Nephron (organoid): Measurements from ENCODE around the gene HOOK2.

Experiments
- H3K27ac Mint-ChIP-seq, 3 experiments: 2 replicates each; pipeline ENCODE4 v1.8.0; 2020; ENCODE audit warnings: mixed read lengths in 3 of 3, mild to moderate bottlenecking in 2 of 3, moderate library complexity in 1 of 3
- H3K27me3 Mint-ChIP-seq: 2 replicates; pipeline ENCODE4 v1.8.0; 2021; ENCODE audit warnings: low read depth, mild to moderate bottlenecking, moderate library complexity, mixed read lengths
- H3K36me3 Mint-ChIP-seq: 2 replicates; pipeline ENCODE4 v1.8.0; 2020; ENCODE audit warnings: low read depth, mixed read lengths
- H3K4me1 Mint-ChIP-seq: 2 replicates; pipeline ENCODE4 v1.8.0; 2020; ENCODE audit warnings: mixed read lengths
- H3K4me3 Mint-ChIP-seq, 3 experiments: 2 replicates each; pipeline ENCODE4 v1.8.0; 2020; ENCODE audit warnings: mild to moderate bottlenecking in 3 of 3, mixed read lengths in 3 of 3, moderate library complexity in 2 of 3
- H3K9me3 Mint-ChIP-seq: 2 replicates; pipeline ENCODE4 v1.8.0; 2020; ENCODE audit warnings: mixed read lengths
- TF ChIP-seq, protein P1 (sequence below), 3 experiments: fragments of 200-600 bp; sonication (generic); IDR thresholded peaks; one replicate each; pipeline ENCODE4 v1.5.0; 2021; ENCODE audit warnings: antibody characterized with exemption in 3 of 3; ENCODE audit not compliant: unreplicated experiment in 3 of 3

The HOOK2 gene

DNA sequence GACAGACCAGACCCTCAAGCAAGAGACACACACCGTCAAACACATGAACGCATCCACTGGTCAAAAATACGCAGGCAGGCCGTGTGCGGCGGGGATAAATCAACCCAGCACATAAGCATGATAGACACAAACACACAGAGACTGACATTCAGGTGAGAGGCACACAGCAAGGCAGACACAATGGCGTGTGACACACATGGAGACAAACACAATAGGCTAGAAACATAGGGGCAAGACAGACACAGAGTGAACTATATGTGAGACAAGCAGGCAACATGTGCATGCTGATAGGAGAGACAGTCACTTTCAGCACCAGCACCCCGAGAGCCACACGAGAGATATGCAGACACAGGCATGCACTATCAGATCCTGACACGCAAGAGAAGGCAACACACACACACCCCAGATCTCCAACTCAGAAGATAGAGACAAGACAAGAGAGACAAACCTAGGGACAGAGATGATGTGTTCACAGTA is 9.1 kb upstream of the HOOK2 start:
- H3K9me3 Mint-ChIP-seq, result no peaks in the 10 kb centered on the region
- TF ChIP-seq, protein P1, sequence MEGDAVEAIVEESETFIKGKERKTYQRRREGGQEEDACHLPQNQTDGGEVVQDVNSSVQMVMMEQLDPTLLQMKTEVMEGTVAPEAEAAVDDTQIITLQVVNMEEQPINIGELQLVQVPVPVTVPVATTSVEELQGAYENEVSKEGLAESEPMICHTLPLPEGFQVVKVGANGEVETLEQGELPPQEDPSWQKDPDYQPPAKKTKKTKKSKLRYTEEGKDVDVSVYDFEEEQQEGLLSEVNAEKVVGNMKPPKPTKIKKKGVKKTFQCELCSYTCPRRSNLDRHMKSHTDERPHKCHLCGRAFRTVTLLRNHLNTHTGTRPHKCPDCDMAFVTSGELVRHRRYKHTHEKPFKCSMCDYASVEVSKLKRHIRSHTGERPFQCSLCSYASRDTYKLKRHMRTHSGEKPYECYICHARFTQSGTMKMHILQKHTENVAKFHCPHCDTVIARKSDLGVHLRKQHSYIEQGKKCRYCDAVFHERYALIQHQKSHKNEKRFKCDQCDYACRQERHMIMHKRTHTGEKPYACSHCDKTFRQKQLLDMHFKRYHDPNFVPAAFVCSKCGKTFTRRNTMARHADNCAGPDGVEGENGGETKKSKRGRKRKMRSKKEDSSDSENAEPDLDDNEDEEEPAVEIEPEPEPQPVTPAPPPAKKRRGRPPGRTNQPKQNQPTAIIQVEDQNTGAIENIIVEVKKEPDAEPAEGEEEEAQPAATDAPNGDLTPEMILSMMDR (IDR thresholded peaks at IDR 0.05; ENCODE audit: unreplicated experiment in 3 of 3), result no peak
- no peak overlapping the region for H3K4me3 Mint-ChIP-seq
- no peak overlapping the region for H3K27ac Mint-ChIP-seq
- no peaks in the 10 kb centered on the region for H3K27me3 Mint-ChIP-seq
- H3K36me3 Mint-ChIP-seq, result no peaks in the 10 kb centered on the region
- peaks cover 28% of the 10 kb centered on the region for H3K4me1 Mint-ChIP-seq

DNA sequence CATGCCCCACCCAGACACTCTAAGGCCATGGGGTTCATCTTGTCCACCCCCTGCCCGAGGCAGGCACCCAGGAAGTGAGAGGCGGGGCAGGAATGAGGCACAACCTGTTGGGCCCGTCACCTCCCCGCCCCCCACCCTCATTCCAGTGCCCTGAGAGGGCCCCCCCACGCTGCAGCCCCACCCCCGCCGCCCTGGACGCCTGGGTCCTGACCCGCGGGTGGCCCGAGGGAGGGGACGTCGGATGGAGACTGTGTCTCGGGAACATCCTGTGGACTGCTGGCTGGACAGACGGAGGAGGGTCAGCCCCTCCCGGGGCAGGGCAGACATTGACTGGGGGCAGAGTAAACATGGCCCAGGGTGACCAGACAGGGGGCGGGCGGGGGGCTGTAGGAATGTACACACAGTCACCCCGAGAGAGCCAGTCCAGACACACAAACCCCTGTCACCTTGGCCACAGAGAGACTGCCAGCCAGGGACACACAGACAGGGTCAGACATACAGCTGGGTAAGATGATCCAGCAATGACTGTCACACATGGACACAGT is 8.6 kb upstream of the HOOK2 start:
- Mint-ChIP-seq H3K9me3 (no peaks in the 10 kb centered on the region), H3K36me3 (no peaks in the 10 kb centered on the region), H3K27ac (peak overlapping the region in 1 of 3 experiments; percentile 85), H3K27me3 (no peaks in the 10 kb centered on the region), H3K4me3 (peak overlapping the region; percentile 73 to 83 (median 81)), H3K4me1 (peaks cover 29% of the 10 kb centered on the region)
- TF ChIP-seq, protein P1 (IDR thresholded peaks at IDR 0.05; ENCODE audit: unreplicated experiment in 3 of 3), result no peak

DNA sequence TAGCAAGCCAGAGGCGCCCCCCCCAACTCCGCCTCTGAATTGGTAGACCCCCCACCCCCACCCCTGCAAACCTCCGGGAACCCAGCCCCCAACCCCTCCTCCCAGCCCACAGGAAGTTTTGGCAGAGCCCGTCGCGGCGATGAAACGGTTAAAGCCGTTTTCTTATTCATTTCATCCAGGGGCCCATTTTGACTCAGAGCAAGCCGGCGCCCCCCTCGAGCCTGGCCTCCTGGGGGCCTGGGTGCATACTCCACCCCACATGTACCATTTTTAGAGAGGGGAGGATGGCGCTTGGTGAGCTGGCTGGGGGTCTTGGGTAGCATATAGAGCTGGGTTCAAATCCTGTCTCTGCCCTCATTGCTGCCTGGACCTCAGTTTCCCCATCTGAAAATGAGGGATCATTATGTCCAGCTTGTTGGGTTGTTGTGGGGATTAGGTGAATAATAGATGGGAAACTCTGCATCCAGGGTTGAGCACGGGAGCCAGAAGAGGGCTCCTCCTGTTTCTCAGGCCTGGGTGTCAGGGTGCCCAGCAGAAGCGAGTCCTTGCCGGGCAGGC is 8.0 kb upstream of the HOOK2 start:
- Mint-ChIP-seq H3K36me3 (no peaks in the 10 kb centered on the region), H3K27me3 (no peaks in the 10 kb centered on the region), H3K27ac (peak overlapping the region in 1 of 3 experiments; percentile 85), H3K4me3 (peak overlapping the region; percentile 73 to 83 (median 81)), H3K4me1 (peaks cover 29% of the 10 kb centered on the region), H3K9me3 (no peaks in the 10 kb centered on the region)
- TF ChIP-seq, protein P1 (IDR thresholded peaks at IDR 0.05; ENCODE audit: unreplicated experiment in 3 of 3), result no peak

DNA sequence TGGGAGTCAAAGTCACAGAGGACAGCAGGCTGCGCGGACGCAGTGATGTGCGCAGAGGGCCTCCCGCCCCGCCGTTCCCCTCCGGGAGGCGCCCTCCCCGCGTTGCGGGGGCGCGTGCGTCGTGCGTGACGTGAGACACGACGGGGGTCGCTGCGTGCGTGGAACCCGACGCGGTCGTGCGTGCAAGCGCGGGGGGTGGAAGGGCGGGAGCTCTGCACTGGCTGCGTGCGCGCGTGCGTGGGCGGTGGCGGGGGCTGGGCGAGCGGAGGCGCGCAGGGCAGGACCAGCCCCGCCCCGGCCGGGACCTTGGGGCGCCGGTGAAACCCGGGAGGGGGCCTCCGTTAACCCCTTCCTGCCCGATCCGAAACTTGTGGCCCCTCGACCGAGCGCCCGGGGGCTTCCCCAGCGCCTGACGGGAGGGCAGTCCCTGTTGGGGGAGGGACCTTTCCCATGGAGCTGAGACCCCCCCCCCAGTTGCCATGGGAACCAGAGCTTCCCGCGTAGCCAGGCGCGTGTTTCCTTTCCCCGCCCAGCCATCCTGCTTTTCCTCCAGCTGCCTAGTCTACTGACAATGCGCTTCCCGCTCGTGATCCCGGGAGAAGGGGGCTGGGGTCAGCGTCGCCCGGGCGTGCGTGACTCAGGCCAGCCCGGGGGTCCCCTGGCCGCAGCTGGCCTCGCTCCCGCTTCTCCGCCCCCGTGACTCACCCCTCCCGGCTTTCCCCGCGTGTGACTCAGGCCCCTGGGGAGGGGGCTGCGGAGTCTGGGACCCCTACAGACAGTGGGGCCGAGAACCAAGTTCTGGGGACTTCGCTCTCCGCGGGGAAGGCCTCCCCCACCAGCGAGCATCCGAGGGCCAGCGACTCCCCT is 7.3 kb upstream of the HOOK2 start:
- Mint-ChIP-seq H3K27me3 (no peaks in the 10 kb centered on the region), H3K27ac (peak overlapping the region in 2 of 3 experiments; percentile 97 to 98), H3K4me1 (peaks cover 25% of the 10 kb centered on the region), H3K4me3 (peak overlapping the region; percentile 87 to 88 (median 87)), H3K9me3 (no peaks in the 10 kb centered on the region), H3K36me3 (no peaks in the 10 kb centered on the region)
- TF ChIP-seq, protein P1 (IDR thresholded peaks at IDR 0.05; ENCODE audit: unreplicated experiment in 3 of 3), result no peak

DNA sequence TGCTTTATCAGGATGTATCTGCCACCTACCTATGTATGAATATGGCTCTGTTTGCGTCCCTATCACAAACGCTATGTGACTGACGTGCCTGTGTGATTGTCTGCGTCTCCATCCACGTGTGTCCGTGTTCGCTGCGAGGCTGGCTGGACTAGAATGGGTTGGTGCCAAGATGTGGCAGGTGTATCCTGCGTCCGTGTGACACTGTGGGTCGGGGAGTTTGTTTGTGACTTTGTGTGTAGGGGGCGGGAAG is 6.7 kb upstream of the HOOK2 start:
- H3K27ac Mint-ChIP-seq, result peak overlapping the region in 2 of 3 experiments; percentile 97 to 98
- no peaks in the 10 kb centered on the region for H3K9me3 Mint-ChIP-seq
- no peaks in the 10 kb centered on the region for H3K36me3 Mint-ChIP-seq
- peak overlapping the region; percentile 87 to 88 (median 87) for H3K4me3 Mint-ChIP-seq
- no peaks in the 10 kb centered on the region for H3K27me3 Mint-ChIP-seq
- TF ChIP-seq, protein P1 (IDR thresholded peaks at IDR 0.05; ENCODE audit: unreplicated experiment in 3 of 3), result no peak
- H3K4me1 Mint-ChIP-seq, result peaks cover 30% of the 10 kb centered on the region
